KBM-7 (cell line): ENCODE results near the gene ITPA.
"Not testable (repeated sequence)": the region's sequence is repeated elsewhere in the genome, so short reads cannot be mapped to it uniquely, and the experiment has no call there.

Experiments
- DNase-seq: peaks from one replicate; pipeline ENCODE4 v3.0.0-alpha.2; 2015
- in situ Hi-C: fragments of 300-500 bp; cut with MboI; formaldehyde crosslinking; loops from 2 replicates; pipeline ENCODE4 v1.14.3; 2020; ENCODE audit warnings: low sequenced_read_pairs, low pct_unique_long_range_greater_than_20kb, mixed read lengths

ITPA gene

GRCh38 chr20:3193806-3194616 is 15.3 kb upstream of the ITPA start:
- DNase-seq, result no peak
- in situ Hi-C loops, result no loop called here

- in situ Hi-C loops, result no loop called here
- DNase-seq, result no peak
These were observed 14.5 kb upstream of the ITPA start for GRCh38 chr20:3194617-3195280.

- in situ Hi-C loops, result no loop called here
- no peak for DNase-seq
These were observed 13.6 kb upstream of the ITPA start for GRCh38 chr20:3195590-3196237.

- DNase-seq, result no peak
- in situ Hi-C loops, result no loop called here
These were observed 10.1 kb upstream of the ITPA start for GRCh38 chr20:3199206-3199605.

GRCh38 chr20:3199976-3200755 is 9.1 kb upstream of the ITPA start:
- no peak for DNase-seq
- in situ Hi-C loops, result no loop called here

GRCh38 chr20:3202965-3203314 is 6.4 kb upstream of the ITPA start:
- DNase-seq, result no peak
- in situ Hi-C loops, result no loop called here

GRCh38 chr20:3203315-3204123 is 5.8 kb upstream of the ITPA start:
- peak; percentile 40 for DNase-seq
- in situ Hi-C loops, result no loop called here

GRCh38 chr20:3204124-3204794 is 5.0 kb upstream of the ITPA start, which contains the start of gene DDRGK1:
TSS of gene DDRGK1 (minus strand) at chr20:3204682. CDS start at chr20:3204627, 55 bp downstream.
- in situ Hi-C loops, result no loop called here

GRCh38 chr20:3208786-3209256 is 477 bp upstream of the ITPA start:
- peak; percentile 61 for DNase-seq
- in situ Hi-C loops, result no loop called here

More at GRCh38 chr20:3204124-3204794, 5.0 kb upstream of the ITPA start, which contains the start of gene DDRGK1:
- DNase-seq, result peak; percentile 92

GRCh38 chr20:3209946-3210317 is 634 bp downstream of the ITPA start:
- peak; percentile 23 for DNase-seq
- in situ Hi-C loops, result no loop called here

- in situ Hi-C loops, result no loop called here
These were observed 1.0 kb downstream of the ITPA start for GRCh38 chr20:3210346-3210745.

GRCh38 chr20:3213226-3213625 is 3.9 kb downstream of the ITPA start:
- no peak for DNase-seq
- in situ Hi-C loops, result no loop called here

More at GRCh38 chr20:3210346-3210745, 1.0 kb downstream of the ITPA start:
- no peak for DNase-seq

GRCh38 chr20:3215359-3215917 is 6.1 kb downstream of the ITPA start:
- in situ Hi-C loops, DNase-seq: not testable (repeated sequence)

GRCh38 chr20:3218307-3218988 is 9.2 kb downstream of the ITPA start:
- in situ Hi-C loops, result no loop called here
- peak; percentile 82 for DNase-seq

GRCh38 chr20:3221398-3222226 is 12.3 kb downstream of the ITPA start:
- in situ Hi-C loops, result no loop called here
- DNase-seq, result no peak
